ENCODE results near the gene WBP4. TPM values are rescaled to one million over a fixed set of nuclear protein-coding genes. Genes with fewer than 3 reads are reported as not detected.

Gene WBP4
- total and polyA plus RNA-seq, 9 of the 15 experiments (the other 6 are each of a cell fraction or from before 2014, with no cell fraction given), result 5.5 to 12.2 (median 7.9) TPM

DNA sequence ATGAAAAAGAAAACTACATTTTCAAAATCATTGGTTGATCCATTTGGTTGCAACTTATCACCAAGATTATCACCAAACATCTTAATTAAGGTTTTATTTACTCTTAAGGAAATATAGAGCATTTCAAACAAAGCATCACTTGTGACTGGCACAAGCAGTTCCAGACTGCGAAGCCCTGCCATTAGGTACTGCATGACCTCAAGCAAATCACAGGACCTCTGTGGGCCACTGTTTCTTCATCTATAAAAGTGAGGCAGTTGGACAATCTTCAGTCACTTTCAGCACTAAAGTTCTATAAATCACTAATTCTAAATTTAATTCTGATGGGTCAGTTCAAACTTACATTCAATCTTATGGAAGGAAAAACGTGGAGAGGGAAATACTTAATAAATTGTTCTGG, 44.1 kb upstream of the WBP4 start:
- no TSS peak for BruUV-seq (replicated peaks)
- POLR2A ChIA-PET, result no interaction called here
- Histone ChIP-seq H3K4me2 (ENCODE audit: insufficient read depth, low read length) (peak overlapping the region; percentile 77), H3K9me1 (ENCODE audit: control insufficient read depth, insufficient read depth, low read length) (no peaks in the 10 kb centered on the region), H3K27me3 (ENCODE audit: control insufficient read depth in 2 of 2, insufficient read depth in 2 of 2, low read length in 2 of 2) (no peaks in the 10 kb centered on the region), H3K27ac (ENCODE audit: extremely low read depth, low read depth, low read length) (peak overlapping the region; percentile 86; the same call in 2 of the 3 replicates), H3K36me3 (ENCODE audit: control insufficient read depth, insufficient read depth, low read length) (peaks cover 15% of the 10 kb centered on the region; the same call in 1 of the 3 replicates), H3K79me2 (ENCODE audit: control insufficient read depth, insufficient read depth, low read length) (peaks cover 99% of the 10 kb centered on the region), H3K9ac (ENCODE audit: insufficient read depth in 1 of 2, low read depth in 2 of 2, low read length in 2 of 2) (peak overlapping the region in 1 of 2 experiments; percentile 80; a peak in 2 of 4 replicates), H4K20me1 (replicated peaks; ENCODE audit: control insufficient read depth, insufficient read depth, low read length) (no peaks in the 10 kb centered on the region), H3K4me3 (peak overlapping the region; percentile 53), H3K9me3 (replicated peaks; ENCODE audit: control insufficient read depth, insufficient read depth, low read depth, low read length) (no peaks in the 10 kb centered on the region), H2AFZ (ENCODE audit: low read depth, low read length) (no peak overlapping the region), H3K4me1 (replicated peaks in 1 of 2; ENCODE audit: control insufficient read depth in 2 of 2, insufficient read depth in 2 of 2, low read length in 2 of 2) (peaks cover 2 to 18% of the 10 kb centered on the region in 2 experiments; a peak in 4 of 5 replicates)
- CTCF ChIA-PET (ENCODE audit: low intra/inter-chr PET ratio), result no interaction called here
- DNase-seq (ENCODE audit: extremely low read depth in 1 of 4, low spot score in 3 of 4) (peak in 1 of 4 experiments; percentile 52), FAIRE-seq (peak; percentile 11), ATAC-seq (peak; percentile 66)
- in situ Hi-C loops (cut with MboI) (no loop called here), intact Hi-C loops (cut with micrococcal nuclease) (loop anchor here (1.0 to 5.0 kb wide), 3 partner anchors 10 to 45 kb away; partner anchors contain the start of gene WBP4)
- TF ChIP-seq POLR2A (conservative IDR thresholded peaks at IDR 0.05) (no peak), TAF9B (IDR thresholded peaks at IDR 0.05; ENCODE audit: partially characterized antibody) (no peak), PPARD (CRISPR knock-in tag; IDR thresholded peaks at IDR 0.05) (no peak), RBFOX2 (IDR thresholded peaks at IDR 0.05; ENCODE audit: low read depth, low read length) (peak; percentile 50)
- WGBS (ENCODE audit: insufficient coverage, low coverage, missing lambda C conversion rate), result 0% methylated on average over 2 of the region's 2 CpGs

DNA sequence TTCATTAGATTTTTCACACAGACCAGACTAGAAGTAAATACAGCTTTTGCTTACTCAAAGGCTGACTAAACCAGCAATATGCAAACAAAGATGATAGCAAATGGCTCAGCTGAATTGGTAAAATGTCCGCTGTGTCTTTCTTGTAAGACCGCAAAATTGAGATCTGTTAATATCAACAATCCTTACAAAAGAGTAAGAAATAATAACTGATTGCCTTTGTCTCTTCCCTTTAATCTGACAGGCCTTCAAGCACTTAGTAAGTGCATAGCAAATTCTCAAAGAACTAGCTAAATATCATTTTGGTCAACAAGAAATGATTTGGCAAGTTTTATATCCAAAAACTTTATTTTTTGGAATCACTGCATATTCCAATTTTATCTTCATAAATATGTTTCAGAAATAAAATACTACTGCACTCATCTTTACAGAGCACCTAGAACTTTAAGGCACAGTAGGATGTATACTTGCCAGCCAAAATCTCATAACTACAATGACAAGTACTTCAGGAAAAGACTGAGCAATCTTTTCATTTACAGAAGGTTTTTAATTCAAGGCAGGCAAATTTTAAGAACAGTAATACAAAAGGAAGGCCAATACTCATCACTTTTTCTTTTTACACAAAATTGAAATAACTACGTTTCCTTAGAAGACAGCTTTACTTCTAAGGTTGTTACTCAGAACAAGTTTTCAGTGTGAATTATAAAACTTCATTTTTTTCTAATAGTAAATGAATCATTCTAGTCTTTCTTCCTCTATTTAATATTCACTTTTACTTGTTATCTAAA, 43.3 kb upstream of the WBP4 start:
- TF ChIP-seq ZNF644 (tag; IDR thresholded peaks at IDR 0.05; ENCODE audit: low read depth) (0 out of 2 replicates have a peak, but pooled peaks have one; percentile 10), TCF7 (IDR thresholded peaks at IDR 0.05; ENCODE audit: borderline replicate concordance) (no peak), MLLT1 (IDR thresholded peaks at IDR 0.05) (peak in 1 of 2 experiments; percentile 13; a peak in 1 of 4 replicates)
- TF ChIP-seq, protein P1, sequence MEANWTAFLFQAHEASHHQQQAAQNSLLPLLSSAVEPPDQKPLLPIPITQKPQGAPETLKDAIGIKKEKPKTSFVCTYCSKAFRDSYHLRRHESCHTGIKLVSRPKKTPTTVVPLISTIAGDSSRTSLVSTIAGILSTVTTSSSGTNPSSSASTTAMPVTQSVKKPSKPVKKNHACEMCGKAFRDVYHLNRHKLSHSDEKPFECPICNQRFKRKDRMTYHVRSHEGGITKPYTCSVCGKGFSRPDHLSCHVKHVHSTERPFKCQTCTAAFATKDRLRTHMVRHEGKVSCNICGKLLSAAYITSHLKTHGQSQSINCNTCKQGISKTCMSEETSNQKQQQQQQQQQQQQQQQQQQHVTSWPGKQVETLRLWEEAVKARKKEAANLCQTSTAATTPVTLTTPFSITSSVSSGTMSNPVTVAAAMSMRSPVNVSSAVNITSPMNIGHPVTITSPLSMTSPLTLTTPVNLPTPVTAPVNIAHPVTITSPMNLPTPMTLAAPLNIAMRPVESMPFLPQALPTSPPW (CRISPR knock-in tag; IDR thresholded peaks at IDR 0.05), result peak; percentile 10; the same call in 1 of the 2 replicates
- Histone ChIP-seq H3K4me2 (ENCODE audit: insufficient read depth, low read length) (peak overlapping the region; percentile 72), H2AFZ (ENCODE audit: low read depth, low read length) (no peak overlapping the region), H3K9me3 (replicated peaks; ENCODE audit: control insufficient read depth, insufficient read depth, low read depth, low read length) (no peaks in the 10 kb centered on the region), H3K4me3 (peak overlapping the region; percentile 53), H3K79me2 (ENCODE audit: control insufficient read depth, insufficient read depth, low read length) (peaks cover 94% of the 10 kb centered on the region), H4K20me1 (replicated peaks; ENCODE audit: control insufficient read depth, insufficient read depth, low read length) (no peaks in the 10 kb centered on the region), H3K9ac (ENCODE audit: insufficient read depth in 1 of 2, low read depth in 2 of 2, low read length in 2 of 2) (peak overlapping the region in 1 of 2 experiments; percentile 80; a peak in 3 of 4 replicates), H3K36me3 (ENCODE audit: control insufficient read depth, insufficient read depth, low read length) (peaks cover 14% of the 10 kb centered on the region; the same call in 1 of the 3 replicates), H3K27me3 (ENCODE audit: control insufficient read depth in 2 of 2, insufficient read depth in 2 of 2, low read length in 2 of 2) (no peaks in the 10 kb centered on the region), H3K4me1 (replicated peaks in 1 of 2; ENCODE audit: control insufficient read depth in 2 of 2, insufficient read depth in 2 of 2, low read length in 2 of 2) (peaks cover 2 to 18% of the 10 kb centered on the region in 2 experiments; a peak in 4 of 5 replicates), H3K27ac (ENCODE audit: extremely low read depth, low read depth, low read length) (peak overlapping the region; percentile 86), H3K9me1 (ENCODE audit: control insufficient read depth, insufficient read depth, low read length) (no peaks in the 10 kb centered on the region)
- ChIA-PET CTCF (ENCODE audit: low intra/inter-chr PET ratio) (no interaction called here), POLR2A (no interaction called here)
- peak; percentile 55 for ATAC-seq
- DNase-seq (ENCODE audit: extremely low read depth in 1 of 4, low spot score in 3 of 4), result no peak
- FAIRE-seq, result no peak
- in situ Hi-C loops (cut with MboI) (no loop called here), intact Hi-C loops (cut with micrococcal nuclease) (loop anchor here (1.0 to 5.0 kb wide), 3 partner anchors 11 to 44 kb away; partner anchors contain the start of gene WBP4)
- BruUV-seq (replicated peaks), result no TSS peak
- WGBS (ENCODE audit: insufficient coverage, low coverage, missing lambda C conversion rate), result 0% methylated on average over 3 of the region's 3 CpGs

Data from K562 (cell line).